ENCODE results near the gene UBE2G1.

DNA sequence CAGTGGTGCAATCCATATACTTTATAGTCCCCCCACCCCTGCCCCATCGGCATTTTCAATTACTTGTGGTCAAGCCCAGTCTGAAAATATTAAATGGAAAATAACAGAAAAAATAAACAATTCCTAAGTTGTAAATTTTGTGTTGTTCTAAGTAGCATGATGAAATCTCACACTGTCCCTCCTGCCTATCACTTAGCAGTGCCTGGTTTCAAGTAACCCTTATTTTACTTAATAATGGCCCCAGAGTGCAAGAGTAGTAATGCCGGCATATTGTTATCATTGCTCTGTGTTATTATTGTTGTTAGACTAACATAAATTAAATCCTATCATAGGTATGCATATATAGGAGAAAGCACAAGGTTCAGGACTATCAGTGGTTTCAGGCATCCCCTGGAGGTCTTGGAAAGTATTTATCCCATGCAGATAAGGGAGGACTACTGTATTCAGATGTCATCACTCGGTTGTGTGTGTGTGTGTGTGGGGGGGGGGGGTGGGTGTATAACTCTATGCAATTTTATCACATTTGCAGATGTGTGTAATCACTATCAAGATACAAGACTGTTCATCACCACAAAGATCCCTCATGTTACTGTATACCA is 9.3 kb downstream of the UBE2G1 start:
- TF ChIP-seq, protein P1, sequence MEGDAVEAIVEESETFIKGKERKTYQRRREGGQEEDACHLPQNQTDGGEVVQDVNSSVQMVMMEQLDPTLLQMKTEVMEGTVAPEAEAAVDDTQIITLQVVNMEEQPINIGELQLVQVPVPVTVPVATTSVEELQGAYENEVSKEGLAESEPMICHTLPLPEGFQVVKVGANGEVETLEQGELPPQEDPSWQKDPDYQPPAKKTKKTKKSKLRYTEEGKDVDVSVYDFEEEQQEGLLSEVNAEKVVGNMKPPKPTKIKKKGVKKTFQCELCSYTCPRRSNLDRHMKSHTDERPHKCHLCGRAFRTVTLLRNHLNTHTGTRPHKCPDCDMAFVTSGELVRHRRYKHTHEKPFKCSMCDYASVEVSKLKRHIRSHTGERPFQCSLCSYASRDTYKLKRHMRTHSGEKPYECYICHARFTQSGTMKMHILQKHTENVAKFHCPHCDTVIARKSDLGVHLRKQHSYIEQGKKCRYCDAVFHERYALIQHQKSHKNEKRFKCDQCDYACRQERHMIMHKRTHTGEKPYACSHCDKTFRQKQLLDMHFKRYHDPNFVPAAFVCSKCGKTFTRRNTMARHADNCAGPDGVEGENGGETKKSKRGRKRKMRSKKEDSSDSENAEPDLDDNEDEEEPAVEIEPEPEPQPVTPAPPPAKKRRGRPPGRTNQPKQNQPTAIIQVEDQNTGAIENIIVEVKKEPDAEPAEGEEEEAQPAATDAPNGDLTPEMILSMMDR (IDR thresholded peaks at IDR 0.05; ENCODE audit: insufficient read depth, low read length, poor library complexity, severe bottlenecking): no peak
- TF ChIP-seq EZH2phosphoT487 (conservative IDR thresholded peaks at IDR 0.05; ENCODE audit: low read length): no peak

Data from SU-DHL-6 (cell line).